Kidney epithelial cell (primary cell): ENCODE results near the gene UBQLN4. TPM values are rescaled to one million over a fixed set of nuclear protein-coding genes. Genes with fewer than 3 reads are reported as not detected.

Source experiments
- DNase-seq: peaks from one replicate; pipeline ENCODE4 v3.0.0-alpha.2; 2010; ENCODE audit warnings: low read depth
- H3K27me3 ChIP-seq: 2 replicates; pipeline ENCODE4 v1.6.0; 2011; ENCODE audit warnings: low read length; ENCODE audit not compliant: control insufficient read depth, insufficient read depth
- H3K36me3 ChIP-seq: 2 replicates; pipeline ENCODE4 v1.5.1; 2011; ENCODE audit warnings: low read length; ENCODE audit not compliant: control insufficient read depth, insufficient read depth
- H3K4me3 ChIP-seq: 2 replicates; pipeline ENCODE4 v1.5.1; 2011; ENCODE audit warnings: low read depth, mild to moderate bottlenecking, control low read depth, low read length
- total RNA-seq: library from RNA; depleted of rRNA; stranded (reverse); fragments of >200 nt; gene quantifications from 2 replicates; pipeline ENCODE4 v1.2.3, GENCODE V29; 2015
- TF ChIP-seq, protein P1 (sequence below): IDR thresholded peaks from 2 replicates; pipeline ENCODE4 v1.5.1; 2011; ENCODE audit warnings: mild to moderate bottlenecking, moderate library complexity, low read length, control low read depth, inconsistent platforms; ENCODE audit not compliant: insufficient read depth, poor library complexity, severe bottlenecking

UBQLN4 gene
- total RNA-seq, 1 donor from 2014 or later = 28.2 TPM

DNA sequence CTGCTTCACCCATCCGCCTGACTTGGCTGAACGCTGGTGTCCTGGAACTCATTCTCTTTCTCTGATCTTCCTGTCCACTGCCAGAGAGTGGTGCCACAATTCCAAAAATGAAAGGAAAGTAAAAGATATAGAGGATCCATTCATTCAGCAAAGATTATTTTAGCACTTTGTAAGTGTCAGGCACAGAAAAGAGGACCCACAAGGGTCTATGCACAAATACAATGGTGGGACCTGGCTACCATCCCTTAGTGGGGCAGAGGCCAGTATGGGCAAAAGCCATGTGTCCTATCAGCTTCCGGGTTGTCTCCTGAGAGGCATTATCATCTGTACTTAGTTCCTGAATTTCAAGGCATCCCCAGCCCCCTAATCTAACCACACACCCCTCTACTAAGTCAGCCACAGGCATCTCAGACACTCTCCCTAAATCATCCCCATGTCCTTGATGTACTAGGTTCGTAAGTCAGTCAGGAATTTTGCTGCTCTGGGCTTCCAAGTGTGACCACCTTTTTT lies 51.9 kb downstream of the UBQLN4 start:
- no peak for DNase-seq
- no peaks in the 10 kb centered on the region for H3K36me3 ChIP-seq
- TF ChIP-seq, protein P1, sequence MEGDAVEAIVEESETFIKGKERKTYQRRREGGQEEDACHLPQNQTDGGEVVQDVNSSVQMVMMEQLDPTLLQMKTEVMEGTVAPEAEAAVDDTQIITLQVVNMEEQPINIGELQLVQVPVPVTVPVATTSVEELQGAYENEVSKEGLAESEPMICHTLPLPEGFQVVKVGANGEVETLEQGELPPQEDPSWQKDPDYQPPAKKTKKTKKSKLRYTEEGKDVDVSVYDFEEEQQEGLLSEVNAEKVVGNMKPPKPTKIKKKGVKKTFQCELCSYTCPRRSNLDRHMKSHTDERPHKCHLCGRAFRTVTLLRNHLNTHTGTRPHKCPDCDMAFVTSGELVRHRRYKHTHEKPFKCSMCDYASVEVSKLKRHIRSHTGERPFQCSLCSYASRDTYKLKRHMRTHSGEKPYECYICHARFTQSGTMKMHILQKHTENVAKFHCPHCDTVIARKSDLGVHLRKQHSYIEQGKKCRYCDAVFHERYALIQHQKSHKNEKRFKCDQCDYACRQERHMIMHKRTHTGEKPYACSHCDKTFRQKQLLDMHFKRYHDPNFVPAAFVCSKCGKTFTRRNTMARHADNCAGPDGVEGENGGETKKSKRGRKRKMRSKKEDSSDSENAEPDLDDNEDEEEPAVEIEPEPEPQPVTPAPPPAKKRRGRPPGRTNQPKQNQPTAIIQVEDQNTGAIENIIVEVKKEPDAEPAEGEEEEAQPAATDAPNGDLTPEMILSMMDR = no peak
- no peak overlapping the region for H3K4me3 ChIP-seq
- H3K27me3 ChIP-seq = no peaks in the 10 kb centered on the region

DNA sequence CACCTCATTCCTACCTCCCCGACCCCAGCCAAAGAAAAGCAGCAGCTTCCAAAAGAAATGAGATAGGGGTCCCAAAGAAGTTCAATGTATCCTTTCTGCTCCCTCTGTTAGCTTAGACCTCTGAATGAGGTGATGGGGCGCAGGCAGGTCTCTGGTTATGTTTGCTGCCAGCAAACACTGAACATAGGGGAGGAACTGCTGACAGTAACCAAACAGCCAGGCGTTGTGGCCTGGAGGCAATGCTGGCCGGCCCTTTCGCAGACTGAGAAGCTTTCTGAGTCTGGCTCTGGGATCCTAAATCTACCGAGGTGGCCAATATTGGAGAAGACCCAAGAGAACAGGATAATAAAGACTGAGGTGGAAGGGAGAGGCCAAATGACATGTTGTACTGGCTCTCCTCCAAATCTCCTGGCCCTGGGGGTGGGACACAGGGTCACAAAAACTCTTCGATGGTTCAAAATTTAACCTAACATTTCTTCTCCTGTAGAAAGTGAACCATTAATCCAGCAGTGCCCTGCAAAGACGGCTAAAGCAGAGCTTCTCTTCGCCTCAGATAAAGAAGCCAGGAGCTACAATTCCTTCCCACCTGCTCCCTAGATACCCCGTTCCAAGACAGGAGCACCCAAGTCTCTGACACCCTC lies 52.5 kb downstream of the UBQLN4 start:
- H3K36me3 ChIP-seq = no peaks in the 10 kb centered on the region
- H3K4me3 ChIP-seq = no peak overlapping the region
- DNase-seq = no peak
- no peaks in the 10 kb centered on the region for H3K27me3 ChIP-seq
- TF ChIP-seq, protein P1 = no peak

DNA sequence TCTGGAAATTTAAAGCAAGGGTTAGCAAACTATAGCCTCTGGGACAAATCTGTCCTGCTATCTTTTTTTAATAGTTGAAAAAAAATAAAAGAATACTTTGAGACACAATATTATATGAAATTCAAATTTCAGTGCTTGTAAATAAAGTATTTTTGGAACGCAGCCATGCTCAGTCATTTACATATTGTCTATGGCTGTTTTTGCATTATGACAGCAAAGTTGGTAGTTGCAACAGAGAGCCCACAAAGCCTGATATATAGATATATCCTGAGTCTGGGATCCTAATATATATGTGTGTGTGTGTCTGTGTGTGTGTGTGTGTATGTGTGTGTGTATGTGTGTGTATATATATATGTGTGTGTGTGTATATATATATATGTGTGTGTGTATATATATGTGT lies 53.6 kb downstream of the UBQLN4 start:
- H3K27me3 ChIP-seq = no peaks in the 10 kb centered on the region
- H3K4me3 ChIP-seq = no peak overlapping the region
- no peak for DNase-seq
- TF ChIP-seq, protein P1 = no peak
- H3K36me3 ChIP-seq = no peaks in the 10 kb centered on the region

DNA sequence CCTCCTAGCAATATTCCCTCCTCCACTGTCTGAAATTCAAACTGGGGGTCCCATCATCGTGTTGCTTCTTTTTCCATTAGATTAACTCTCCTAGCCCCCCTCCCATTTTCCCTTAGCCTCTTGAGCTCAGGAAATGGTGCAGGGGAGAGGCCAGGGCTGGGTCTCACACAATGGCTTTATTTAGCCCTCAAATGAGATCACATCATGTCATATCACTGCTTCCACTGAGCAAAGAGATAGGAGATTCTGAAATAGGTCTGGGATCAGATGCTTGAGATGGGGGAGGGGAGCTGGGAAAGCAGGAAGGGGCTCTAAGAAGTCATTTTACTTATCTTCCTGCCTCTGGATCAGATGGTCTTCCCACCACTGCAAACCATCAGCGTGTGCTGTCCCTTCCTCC lies 57.4 kb downstream of the UBQLN4 start:
- no peak overlapping the region for H3K4me3 ChIP-seq
- no peaks in the 10 kb centered on the region for H3K27me3 ChIP-seq
- no peak for DNase-seq
- TF ChIP-seq, protein P1 = no peak
- H3K36me3 ChIP-seq = no peaks in the 10 kb centered on the region

DNA sequence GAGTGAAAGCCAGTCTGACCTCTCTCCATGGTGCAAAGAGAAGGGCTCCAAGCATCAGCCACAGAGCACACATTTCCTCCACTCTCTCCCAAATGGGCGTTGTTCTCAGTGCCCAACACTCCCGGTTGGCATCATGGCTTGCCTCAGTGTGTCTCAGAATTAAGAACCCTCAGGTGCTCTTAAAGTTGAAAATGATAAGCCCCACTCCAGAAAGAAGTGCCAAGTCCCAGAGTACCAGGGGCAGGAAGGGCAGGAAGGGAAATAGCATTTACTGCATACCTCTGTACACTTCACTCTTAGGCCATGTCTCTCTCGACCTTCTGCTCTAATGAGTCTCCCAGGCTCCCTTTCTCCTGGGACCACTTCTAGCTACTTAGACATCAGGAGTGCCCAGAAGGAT lies 60.0 kb downstream of the UBQLN4 start:
- Histone ChIP-seq H3K36me3 (no peaks in the 10 kb centered on the region), H3K27me3 (no peaks in the 10 kb centered on the region), H3K4me3 (no peak overlapping the region)
- DNase-seq = no peak
- TF ChIP-seq, protein P1 = no peak

DNA sequence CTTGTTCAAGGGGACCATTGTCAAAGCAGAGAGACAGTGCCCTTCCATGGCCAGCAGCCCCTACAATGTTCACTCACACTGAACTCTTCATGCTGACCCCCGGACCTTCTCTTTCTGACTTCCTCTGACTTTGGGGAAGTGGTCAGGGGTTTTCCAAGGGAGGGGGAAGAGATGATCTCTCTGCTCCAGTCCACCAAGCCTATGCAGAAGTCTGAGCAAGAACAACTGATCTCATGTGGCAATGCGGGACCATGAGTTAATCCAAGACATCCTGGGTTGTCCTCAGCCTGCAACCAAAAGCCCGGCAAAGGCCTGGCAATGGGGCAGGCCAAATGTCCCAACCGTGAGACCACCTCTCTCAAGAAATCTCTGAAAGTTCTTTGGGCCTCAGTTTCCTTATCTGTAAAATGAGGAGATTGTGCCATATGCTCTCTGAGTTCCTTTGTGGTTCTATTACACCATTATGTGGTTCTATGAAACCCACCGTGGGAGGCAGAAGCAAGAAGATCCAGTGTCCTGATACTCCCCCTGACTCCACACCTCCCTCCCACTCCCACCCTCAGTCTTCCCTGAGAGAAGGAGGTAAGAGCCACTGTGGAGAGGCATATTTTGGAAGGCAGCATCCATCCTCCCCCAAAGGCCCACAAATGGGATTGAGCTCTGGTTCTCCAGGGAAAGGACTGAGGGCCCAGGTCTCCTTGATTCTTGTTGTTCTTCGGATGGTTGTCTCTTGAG lies 63.4 kb downstream of the UBQLN4 start:
- TF ChIP-seq, protein P1 = no peak
- H3K27me3 ChIP-seq = no peaks in the 10 kb centered on the region
- no peak for DNase-seq
- no peak overlapping the region for H3K4me3 ChIP-seq
- H3K36me3 ChIP-seq = no peaks in the 10 kb centered on the region
